Astrocyte (in vitro differentiated cells and primary cell): Measurements from ENCODE around the gene SCYGR1. TPM values are rescaled to one million over a fixed set of nuclear protein-coding genes. Genes with fewer than 3 reads are reported as not detected.

Experiments used
- DNase-seq: peaks from one replicate; pipeline ENCODE4 v3.0.0-alpha.2; 2010; ENCODE audit warnings: low read depth
- FAIRE-seq: peaks from 2 replicates; lab custom pipeline; 2011; peaks lifted over from hg19 to GRCh38; lab: Jason Lieb, UNC
- H2AFZ ChIP-seq: 2 replicates; pipeline ENCODE4 v1.6.0; 2012; ENCODE audit warnings: low read depth, low read length, inconsistent platforms
- H3K27ac ChIP-seq: 2 replicates; pipeline ENCODE4 v1.5.1; 2011; ENCODE audit warnings: low read depth, low read length, inconsistent platforms
- H3K27me3 ChIP-seq: 2 replicates; pipeline ENCODE4 v1.6.0; 2011; ENCODE audit warnings: low read length, inconsistent platforms; ENCODE audit not compliant: insufficient read depth
- H3K36me3 ChIP-seq: 2 replicates; pipeline ENCODE4 v1.5.1; 2011; ENCODE audit warnings: low read length, inconsistent platforms; ENCODE audit not compliant: insufficient read depth
- H3K4me1 ChIP-seq: 2 replicates; pipeline ENCODE4 v1.5.1; 2011; ENCODE audit warnings: low read length, inconsistent platforms; ENCODE audit not compliant: insufficient read depth
- H3K4me2 ChIP-seq: 2 replicates; pipeline ENCODE4 v1.6.0; 2012; ENCODE audit warnings: low read length, inconsistent platforms
- H3K4me3 ChIP-seq: 2 replicates; pipeline ENCODE4 v1.5.1; 2011; ENCODE audit warnings: low read depth, mild to moderate bottlenecking, low read length, inconsistent platforms; ENCODE audit not compliant: insufficient read depth
- H3K79me2 ChIP-seq: 2 replicates; pipeline ENCODE4 v1.6.0; 2012; ENCODE audit warnings: mild to moderate bottlenecking, low read length, inconsistent platforms; ENCODE audit not compliant: insufficient read depth
- H3K9ac ChIP-seq: 2 replicates; pipeline ENCODE4 v1.6.0; 2012; ENCODE audit warnings: mild to moderate bottlenecking, low read length, inconsistent platforms
- H3K9me3 ChIP-seq: 2 replicates; pipeline ENCODE4 v1.5.1; 2012; ENCODE audit warnings: low read depth, mild to moderate bottlenecking, low read length, inconsistent platforms; ENCODE audit not compliant: insufficient read depth
- H4K20me1 ChIP-seq: 2 replicates; pipeline ENCODE4 v1.6.0; 2012; ENCODE audit warnings: low read length, inconsistent platforms; ENCODE audit not compliant: insufficient read depth
- H3K27ac Mint-ChIP-seq: one replicate; pipeline ENCODE4 v1.8.0; 2021; ENCODE audit warnings: mild to moderate bottlenecking, mixed read lengths; ENCODE audit not compliant: unreplicated experiment
- H3K27me3 Mint-ChIP-seq: one replicate; pipeline ENCODE4 v1.8.0; 2021; ENCODE audit warnings: low read depth, mixed read lengths; ENCODE audit not compliant: unreplicated experiment
- H3K36me3 Mint-ChIP-seq: one replicate; pipeline ENCODE4 v1.8.0; 2021; ENCODE audit warnings: low read depth, mixed read lengths; ENCODE audit not compliant: unreplicated experiment
- H3K4me1 Mint-ChIP-seq: one replicate; pipeline ENCODE4 v1.8.0; 2021; ENCODE audit warnings: low read depth, mixed read lengths; ENCODE audit not compliant: unreplicated experiment
- H3K4me3 Mint-ChIP-seq: one replicate; pipeline ENCODE4 v1.8.0; 2021; ENCODE audit warnings: mild to moderate bottlenecking, moderate library complexity, mixed read lengths; ENCODE audit not compliant: unreplicated experiment
- H3K9me3 Mint-ChIP-seq: one replicate; pipeline ENCODE4 v1.8.0; 2021; ENCODE audit warnings: mild to moderate bottlenecking, mixed read lengths; ENCODE audit not compliant: unreplicated experiment
- CTCF ChIP-seq: IDR thresholded peaks from 2 replicates; pipeline ENCODE4 v1.5.1; 2011; ENCODE audit warnings: low read depth, mild to moderate bottlenecking, inconsistent platforms, low read length, moderate library complexity; ENCODE audit not compliant: insufficient read depth
- EZH2 ChIP-seq: IDR thresholded peaks from 2 replicates; pipeline ENCODE4 v1.6.1; 2012; ENCODE audit warnings: mild to moderate bottlenecking, low read length, inconsistent platforms; ENCODE audit not compliant: insufficient read depth
- total RNA-seq: library from RNA; stranded (reverse); gene quantifications from 2 replicates; pipeline ENCODE4 v1.2.1, GENCODE V29; 2021

The SCYGR1 gene
- total RNA-seq, 1 donor from 2014 or later, result not detected

- peak; percentile 6 for TF ChIP-seq CTCF
- TF ChIP-seq EZH2, result no peak
- no peak for FAIRE-seq
Observed at GRCh38 chr2:227363756-227364155, 24.0 kb downstream of the SCYGR1 start.

DNA sequence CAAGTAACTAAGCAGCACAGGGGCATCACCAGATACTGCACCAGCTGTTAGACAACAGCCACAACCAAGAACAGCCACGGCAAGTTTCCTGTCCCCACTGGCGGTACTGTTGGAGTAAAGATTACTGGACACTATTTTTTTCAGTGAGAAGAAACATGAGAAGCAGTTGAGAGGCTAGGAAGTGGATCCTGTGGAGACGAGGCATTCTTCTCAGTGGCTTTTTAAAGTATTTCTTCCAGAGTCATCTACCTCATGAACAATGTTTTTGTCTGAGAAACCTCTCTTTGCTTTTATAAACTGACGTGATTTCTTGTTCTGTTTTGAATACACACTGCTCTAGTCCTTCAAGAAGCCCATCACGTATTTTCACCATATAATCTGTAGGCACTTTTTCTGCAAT is 27.4 kb downstream of the SCYGR1 start:
- Mint-ChIP-seq H3K4me3 (no peak overlapping the region), H3K27ac (no peak overlapping the region), H3K9me3 (no peaks in the 10 kb centered on the region), H3K27me3 (no peaks in the 10 kb centered on the region), H3K4me1 (no peaks in the 10 kb centered on the region), H3K36me3 (no peaks in the 10 kb centered on the region)
- Histone ChIP-seq H4K20me1 (no peaks in the 10 kb centered on the region), H3K27ac (no peak overlapping the region), H3K4me2 (no peak overlapping the region), H3K9me3 (no peaks in the 10 kb centered on the region), H3K27me3 (no peaks in the 10 kb centered on the region), H3K9ac (no peak overlapping the region), H2AFZ (no peak overlapping the region), H3K36me3 (peaks cover 22% of the 10 kb centered on the region), H3K4me3 (no peak overlapping the region), H3K4me1 (no peaks in the 10 kb centered on the region), H3K79me2 (no peaks in the 10 kb centered on the region)
- TF ChIP-seq CTCF (no peak), EZH2 (no peak)
- FAIRE-seq, result no peak
- DNase-seq, result no peak

More at GRCh38 chr2:227363756-227364155, 24.0 kb downstream of the SCYGR1 start:
- no peaks in the 10 kb centered on the region for H3K27me3 Mint-ChIP-seq
- Histone ChIP-seq H3K9me3 (no peaks in the 10 kb centered on the region), H3K27ac (no peak overlapping the region), H3K27me3 (no peaks in the 10 kb centered on the region), H3K79me2 (no peaks in the 10 kb centered on the region), H4K20me1 (no peaks in the 10 kb centered on the region), H3K36me3 (peaks cover 6% of the 10 kb centered on the region), H3K4me2 (no peak overlapping the region), H3K9ac (no peak overlapping the region), H3K4me3 (no peak overlapping the region), H2AFZ (no peak overlapping the region), H3K4me1 (peaks cover 9% of the 10 kb centered on the region)
- no peak for DNase-seq
- no peak overlapping the region for H3K4me3 Mint-ChIP-seq
- no peak overlapping the region for H3K27ac Mint-ChIP-seq
- H3K4me1 Mint-ChIP-seq, result no peaks in the 10 kb centered on the region
- no peaks in the 10 kb centered on the region for H3K36me3 Mint-ChIP-seq
- H3K9me3 Mint-ChIP-seq, result no peaks in the 10 kb centered on the region

DNA sequence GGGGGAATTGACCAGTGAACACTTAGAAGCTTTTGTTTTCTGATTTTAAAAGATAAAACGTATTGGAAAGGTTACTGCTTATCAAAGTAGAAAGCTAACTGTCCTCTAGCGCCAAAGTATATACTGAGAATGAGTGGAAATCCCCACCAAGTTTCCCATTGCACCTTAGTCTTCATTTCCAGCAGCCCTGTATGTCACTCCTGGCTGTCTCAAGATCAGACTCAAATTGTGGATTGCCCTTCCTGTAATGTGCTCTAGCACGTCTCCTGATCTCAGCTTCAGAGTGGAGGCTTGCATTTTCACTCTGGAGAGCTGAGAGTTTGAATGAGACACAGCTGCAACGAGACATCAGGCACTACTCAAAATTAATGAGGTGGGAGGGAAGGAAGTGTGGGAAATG is 36.1 kb downstream of the SCYGR1 start:
- no peak overlapping the region for H3K9ac ChIP-seq
- no peak overlapping the region for H3K27ac ChIP-seq
- H3K4me3 ChIP-seq, result no peak overlapping the region
- Mint-ChIP-seq H3K27me3 (no peaks in the 10 kb centered on the region), H3K4me1 (no peaks in the 10 kb centered on the region), H3K9me3 (no peaks in the 10 kb centered on the region), H3K36me3 (peaks cover 4% of the 10 kb centered on the region), H3K4me3 (no peak overlapping the region), H3K27ac (no peak overlapping the region)
- H3K79me2 ChIP-seq, result no peaks in the 10 kb centered on the region
- H2AFZ ChIP-seq, result no peak overlapping the region
- H3K27me3 ChIP-seq, result no peaks in the 10 kb centered on the region
- H3K9me3 ChIP-seq, result no peaks in the 10 kb centered on the region
- no peak overlapping the region for H3K4me2 ChIP-seq
- no peak for FAIRE-seq
- TF ChIP-seq EZH2 (no peak), CTCF (no peak)
- no peak for DNase-seq
- peaks cover 10% of the 10 kb centered on the region for H3K36me3 ChIP-seq
- no peaks in the 10 kb centered on the region for H3K4me1 ChIP-seq
- no peaks in the 10 kb centered on the region for H4K20me1 ChIP-seq
